Body of pancreas (tissue), 4 donors: ENCODE results near the gene QRFP. TPM values are rescaled to one million over a fixed set of nuclear protein-coding genes. Genes with fewer than 3 reads are reported as not detected.
A peak's percentile ranks its signal among the peaks of the same experiment; 100 is the strongest.

Source experiments
- ATAC-seq: fragments of 150-250 bp; one replicate; pipeline ENCODE4 v1.9.1; 2016
- DNase-seq, 4 donors: peaks; one replicate each; pipeline ENCODE4 v3.0.0-alpha.2; 2019
- H3K27ac ChIP-seq, 4 donors: fragments of 200-600 bp; sonication (generic); 1 replicate in 3 of 4; 2 replicates in 1 of 4; pipeline versions ENCODE4 v1.5.1 to v1.6.1; 2016 to 2019; ENCODE audit warnings: mild to moderate bottlenecking in 1 of 4, mixed read lengths in 1 of 4, moderate library complexity in 1 of 4
- H3K27me3 ChIP-seq, 2 donors: fragments of 200-600 bp; sonication (generic); one replicate each; pipeline ENCODE4 v1.6.0; 2016; ENCODE audit warnings: mild to moderate bottlenecking in 1 of 2
- H3K36me3 ChIP-seq, 2 donors: fragments of 200-600 bp; sonication (generic); replicated peaks in 1 of 2; 2 replicates each; pipeline ENCODE4 v1.5.1; 2016; ENCODE audit warnings: low read depth in 2 of 2; ENCODE audit not compliant: insufficient read depth in 1 of 2
- H3K4me1 ChIP-seq: fragments of 200-600 bp; sonication (generic); one replicate; pipeline ENCODE4 v1.6.0; 2016
- H3K4me3 ChIP-seq, 2 donors: fragments of 200-600 bp; sonication (generic); 1 replicate in 1 of 2; 2 replicates in 1 of 2; pipeline ENCODE4 v1.5.1; 2016 to 2019
- H3K9me3 ChIP-seq, 3 donors: fragments of 200-600 bp; sonication (generic); 1 replicate in 2 of 3; 2 replicates in 1 of 3; pipeline ENCODE4 v1.5.1; 2016
- CTCF ChIP-seq, 7 experiments: fragments of 450-650 bp in 4 of 7; fragments of 200-600 bp in 3 of 7; sonication (generic) in 3 of 7; IDR thresholded peaks; one replicate each; pipeline ENCODE4 v1.5.1; 2016 to 2019; ENCODE audit warnings: antibody characterized with exemption in 7 of 7
- POLR2A ChIP-seq, 3 donors: fragments of 450-650 bp; IDR thresholded peaks; one replicate each; pipeline ENCODE4 v1.6.1; 2016; ENCODE audit warnings: antibody characterized with exemption in 3 of 3, mild to moderate bottlenecking in 2 of 3
- WGBS, 2 donors: methylation state at CpG; one replicate each; pipeline ENCODE4 v1.1.5; 2017; 5-methylcytosine and 5-hydroxymethylcytosine counted together
- intact Hi-C: fragments of 100-400 bp; cut with DNase I; formaldehyde crosslinking; loops from one replicate; pipeline ENCODE4 v1.15.1; 2023
- total RNA-seq, 2 donors: library from RNA; depleted of rRNA; stranded (reverse); fragments of >200 nt; gene quantifications; one replicate each; pipeline ENCODE4 v1.1.0, GENCODE V29; 2016

QRFP gene
- total RNA-seq, 2 donors from 2014 or later, result not detected

GRCh38 chr9:130940027-130940549 is 43.5 kb upstream of the QRFP start:
- DNase-seq, result no peak
- Histone ChIP-seq H3K27ac (no peak overlapping the region), H3K4me1 (peaks cover 29% of the 10 kb centered on the region), H3K36me3 (no peaks in the 10 kb centered on the region), H3K27me3 (peaks cover 0 to 45% of the 10 kb centered on the region in 2 donors), H3K9me3 (no peaks in the 10 kb centered on the region), H3K4me3 (no peak overlapping the region)
- WGBS, 2 donors, result 2 to 3% methylated on average over 14 to 32 of the region's 32 CpGs
- intact Hi-C loops, result loop anchor here (5.0 kb wide), 2 partner anchors 73 to 238 kb away; no protein-coding TSS in a partner anchor
- no peak for ATAC-seq
- TF ChIP-seq POLR2A (IDR thresholded peaks at IDR 0.05) (no peak), CTCF (IDR thresholded peaks at IDR 0.05) (no peak)

GRCh38 chr9:130939405-130940026 is 42.9 kb upstream of the QRFP start:
- intact Hi-C loops, result loop anchor here (5.0 to 10.0 kb wide), 3 partner anchors 72 to 237 kb away; no protein-coding TSS in a partner anchor
- TF ChIP-seq POLR2A (IDR thresholded peaks at IDR 0.05) (no peak), CTCF (IDR thresholded peaks at IDR 0.05) (no peak)
- Histone ChIP-seq H3K9me3 (no peaks in the 10 kb centered on the region), H3K27ac (no peak overlapping the region), H3K4me3 (peak overlapping the region in 1 of 2 donors; percentile 14), H3K36me3 (no peaks in the 10 kb centered on the region), H3K27me3 (peaks cover 0 to 49% of the 10 kb centered on the region in 2 donors), H3K4me1 (peaks cover 29% of the 10 kb centered on the region)
- no peak for DNase-seq
- no peak for ATAC-seq
- WGBS, 2 donors, result 0 to 3% methylated on average over 40 to 72 of the region's 75 CpGs

- H3K4me3 ChIP-seq, result peak within 1 kb of the TSS in 1 of 2 donors; percentile 14
- H3K27ac ChIP-seq, result no peak within 1 kb of the TSS
- peaks cover 29% of the 10 kb centered on the region for H3K4me1 ChIP-seq
- intact Hi-C loops, result loop anchor here (10.0 kb wide), 1 partner anchor 174 kb away; no protein-coding TSS in a partner anchor
- WGBS, 2 donors, result 1% methylated on average over 41 to 94 of the region's 98 CpGs
- no peaks in the 10 kb centered on the region for H3K36me3 ChIP-seq
- DNase-seq (no peak), ATAC-seq (no peak)
- H3K27me3 ChIP-seq, result peaks cover 0 to 56% of the 10 kb centered on the region in 2 donors
- TF ChIP-seq CTCF (IDR thresholded peaks at IDR 0.05) (no peak), POLR2A (IDR thresholded peaks at IDR 0.05) (no peak)
- H3K9me3 ChIP-seq, result no peaks in the 10 kb centered on the region
These were observed 42.2 kb upstream of the QRFP start, which contains the start of gene FIBCD1 for GRCh38 chr9:130938652-130939404. TSS of gene FIBCD1 (minus strand) at chr9:130939247. CDS start at chr9:130938607, 640 bp downstream.

- no peaks in the 10 kb centered on the region for H3K9me3 ChIP-seq
- ATAC-seq, result no peak
- H3K4me3 ChIP-seq, result no peak overlapping the region
- TF ChIP-seq CTCF (IDR thresholded peaks at IDR 0.05) (no peak), POLR2A (IDR thresholded peaks at IDR 0.05) (no peak)
- H3K4me1 ChIP-seq, result peaks cover 29% of the 10 kb centered on the region
- no peak for DNase-seq
- WGBS, 2 donors, result 1 to 8% methylated on average over 5 to 46 of the region's 52 CpGs
- no peaks in the 10 kb centered on the region for H3K36me3 ChIP-seq
- intact Hi-C loops, result loop anchor here (10.0 kb wide), 1 partner anchor 173 kb away; no protein-coding TSS in a partner anchor
- peaks cover 0 to 57% of the 10 kb centered on the region in 2 donors for H3K27me3 ChIP-seq
- no peak overlapping the region for H3K27ac ChIP-seq
These were observed 41.6 kb upstream of the QRFP start for GRCh38 chr9:130938184-130938651.
